Embryonic facial prominence (tissue), 1 donor: ENCODE measurements around the gene STEAP4.
"Not testable (repeated sequence)": the region's sequence is repeated elsewhere in the genome, so short reads cannot be mapped to it uniquely, and the experiment has no call there.

Experiments
- DNase-seq: peaks from one replicate; pipeline ENCODE4 v3.0.0-alpha.2; 2016; ENCODE audit errors: extremely low spot score

Gene STEAP4

DNA sequence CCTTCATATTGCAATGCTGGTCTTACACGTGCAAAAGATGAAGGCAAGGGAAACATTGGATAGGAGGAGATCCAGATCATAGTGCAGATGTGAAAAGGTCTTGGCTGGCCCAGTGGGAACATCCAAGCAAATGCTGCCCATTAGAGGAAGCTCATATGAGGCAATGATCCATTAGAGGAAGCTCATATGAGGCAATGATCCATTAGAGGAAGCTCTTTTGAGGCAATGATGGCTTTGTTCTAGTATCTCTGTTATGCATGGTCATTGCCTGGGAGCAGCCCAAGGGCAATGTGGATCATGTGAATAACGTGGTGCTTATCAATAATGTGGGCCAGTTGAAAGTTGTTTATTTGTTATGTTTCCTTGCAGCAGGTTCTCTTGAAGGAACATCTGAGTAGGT lies 37.8 kb downstream of the STEAP4 start:
- no peak for DNase-seq

DNA sequence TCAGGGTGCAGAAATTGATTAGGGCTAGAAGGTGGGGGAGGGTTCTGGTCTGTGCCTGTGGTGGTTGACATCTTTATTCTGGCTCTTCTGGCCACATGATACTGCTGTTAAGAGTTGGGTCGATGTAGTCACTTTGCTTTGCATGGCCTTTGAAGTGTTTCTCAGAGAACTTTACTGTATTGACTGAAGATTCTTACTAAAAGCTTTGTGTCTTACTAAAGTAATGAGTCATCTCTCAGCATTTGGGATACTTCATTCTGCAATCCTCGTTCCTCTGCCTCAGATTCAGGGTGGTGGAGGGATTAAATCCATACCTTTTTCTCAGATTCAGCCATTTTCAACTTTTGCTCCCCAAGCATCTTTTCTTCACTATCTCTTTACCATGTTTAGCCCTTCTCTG lies 38.6 kb downstream of the STEAP4 start:
- no peak for DNase-seq

DNA sequence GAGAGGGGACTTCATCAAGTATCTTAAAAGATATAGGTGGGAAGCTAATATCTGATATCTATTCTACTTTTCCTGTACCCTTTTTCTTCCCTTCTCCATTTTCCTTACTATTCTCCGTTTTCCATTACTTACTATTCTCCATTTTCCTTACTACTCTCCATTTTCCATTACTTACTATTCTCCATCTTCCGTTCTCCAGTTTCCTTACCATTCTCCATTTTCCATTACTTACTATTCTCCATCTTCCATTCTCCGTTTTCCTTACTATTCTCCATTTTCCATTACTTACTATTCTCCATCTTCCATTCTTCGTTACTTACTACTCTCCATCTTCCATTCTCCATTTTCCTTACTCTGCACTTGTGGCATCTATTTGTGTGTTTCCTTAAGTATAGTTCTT lies 39.3 kb downstream of the STEAP4 start:
- no peak for DNase-seq

DNA sequence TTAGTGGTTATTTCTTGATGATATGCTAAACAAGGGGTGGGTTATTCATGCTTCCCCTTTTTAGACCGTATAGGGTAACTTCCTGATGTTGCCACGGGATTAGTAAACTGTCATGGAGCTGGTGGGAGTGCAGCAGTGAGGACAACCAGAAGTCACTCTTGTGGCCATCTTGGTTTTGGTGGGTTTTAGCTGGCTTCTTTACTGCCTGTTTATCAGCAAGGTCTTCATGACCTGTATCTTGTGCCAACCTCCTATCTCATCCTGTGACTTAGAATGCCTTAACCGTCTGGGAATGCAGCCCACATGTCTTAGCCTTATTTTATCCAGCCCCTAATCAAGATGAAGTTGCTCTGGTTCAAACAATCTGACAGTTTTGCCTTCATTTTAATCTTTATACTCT lies 41.7 kb downstream of the STEAP4 start:
- not testable (repeated sequence) for DNase-seq

DNA sequence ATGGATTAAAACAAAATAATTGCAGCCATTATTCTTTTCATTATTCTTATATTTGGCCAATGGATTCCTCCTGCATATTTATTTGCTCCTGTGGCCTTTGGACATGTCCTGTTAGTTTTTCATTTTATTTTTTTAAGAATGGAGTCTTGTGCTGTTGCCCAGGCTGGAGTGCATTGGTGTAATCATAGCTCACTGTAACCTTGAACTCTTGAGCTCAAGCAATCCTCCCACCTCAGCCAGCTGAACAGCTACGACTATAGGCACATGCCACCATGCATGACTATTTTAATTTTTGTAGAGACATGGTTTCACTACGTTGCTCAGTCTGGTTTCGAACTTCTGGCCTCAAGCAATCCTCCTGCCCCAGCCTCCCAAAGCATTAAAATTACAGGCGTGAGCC lies 44.1 kb downstream of the STEAP4 start:
- DNase-seq = no peak

DNA sequence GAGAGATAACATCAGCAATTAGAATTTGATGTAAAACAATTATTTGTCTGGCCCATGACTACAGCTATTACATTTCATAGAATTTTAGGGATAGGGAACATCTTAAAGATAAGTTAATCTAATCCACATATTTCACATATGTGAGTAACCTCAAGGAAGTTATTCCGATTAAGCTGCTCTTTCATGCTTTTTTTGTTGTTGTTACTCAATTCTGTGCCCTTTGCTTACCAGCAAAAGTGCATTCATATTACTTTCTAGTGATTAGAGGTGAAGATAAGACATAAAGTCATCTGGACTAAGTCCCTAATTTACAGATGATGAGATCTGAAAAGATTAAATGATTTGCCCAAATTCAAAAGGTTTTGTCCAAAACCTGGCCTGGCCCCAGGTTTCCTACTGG lies 46.0 kb downstream of the STEAP4 start:
- no peak for DNase-seq

DNA sequence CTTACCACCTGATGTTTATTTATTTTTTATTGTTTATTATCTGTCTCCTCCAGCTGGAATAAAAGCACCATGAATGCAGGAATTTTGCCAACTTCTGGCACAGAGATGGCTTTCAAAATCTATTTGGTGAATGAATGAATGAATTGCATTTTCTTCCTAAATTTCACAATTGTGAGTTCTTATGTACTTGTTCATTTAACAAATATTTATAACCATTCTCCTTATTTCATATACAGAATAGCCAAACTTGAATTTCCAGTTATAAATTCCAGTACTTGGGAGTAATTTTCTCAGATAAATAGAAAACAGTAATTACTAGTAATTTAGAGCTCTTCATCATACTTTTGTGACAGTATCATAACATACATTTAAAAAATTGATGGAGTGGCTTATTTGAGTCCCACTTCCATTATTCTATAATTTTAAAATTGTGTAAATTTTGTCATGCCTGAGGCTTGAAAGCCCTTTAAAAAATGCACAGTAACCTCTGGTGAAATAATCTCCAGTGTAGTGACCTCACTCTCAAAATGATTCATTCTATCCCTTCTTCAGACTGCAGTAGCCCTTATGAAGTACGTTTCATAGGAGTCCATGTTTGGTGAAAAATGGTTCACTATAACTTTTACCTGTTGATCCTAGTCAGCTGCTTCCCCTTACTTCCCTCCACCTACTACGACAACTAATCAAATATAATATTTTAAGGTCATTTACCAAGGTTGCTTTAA lies 46.9 kb downstream of the STEAP4 start:
- DNase-seq = no peak

DNA sequence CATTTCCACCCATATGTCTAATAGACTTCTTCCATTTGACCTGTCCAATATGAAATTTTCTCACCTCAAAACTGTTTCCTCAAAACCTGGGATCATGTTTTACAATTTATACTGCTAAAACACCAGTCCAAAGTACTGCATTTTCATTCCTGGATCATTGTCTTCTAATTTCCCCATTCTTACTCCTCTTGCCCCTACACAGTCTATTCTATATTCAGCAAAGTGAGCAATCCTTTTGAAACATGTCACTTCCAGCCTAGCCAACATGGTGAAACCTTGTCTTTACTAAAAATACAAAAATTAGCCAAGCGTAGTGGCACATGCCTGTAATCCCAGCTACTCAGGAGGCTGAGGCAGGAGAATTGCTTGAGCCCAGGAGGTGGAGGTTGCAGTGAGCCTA lies 48.4 kb downstream of the STEAP4 start:
- DNase-seq = not testable (repeated sequence)

DNA sequence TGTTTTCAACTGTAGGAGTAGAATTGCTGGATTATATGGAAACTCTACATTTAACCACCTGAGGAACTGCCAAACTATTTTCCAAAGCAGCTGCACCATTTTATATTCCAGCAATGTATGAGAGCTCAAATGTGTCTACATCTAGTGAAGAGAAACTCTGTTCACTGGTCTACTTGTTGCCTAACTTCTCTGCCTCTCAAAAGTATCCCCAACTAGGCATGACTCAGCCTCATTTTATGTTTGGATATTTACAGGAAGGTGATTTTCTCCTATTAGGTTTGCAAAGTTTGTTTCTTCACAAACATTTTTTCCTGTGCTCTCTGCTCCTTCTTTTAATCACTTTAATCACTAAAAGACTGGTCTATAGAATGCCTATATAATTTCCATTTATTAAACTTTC lies 49.8 kb downstream of the STEAP4 start:
- no peak for DNase-seq

DNA sequence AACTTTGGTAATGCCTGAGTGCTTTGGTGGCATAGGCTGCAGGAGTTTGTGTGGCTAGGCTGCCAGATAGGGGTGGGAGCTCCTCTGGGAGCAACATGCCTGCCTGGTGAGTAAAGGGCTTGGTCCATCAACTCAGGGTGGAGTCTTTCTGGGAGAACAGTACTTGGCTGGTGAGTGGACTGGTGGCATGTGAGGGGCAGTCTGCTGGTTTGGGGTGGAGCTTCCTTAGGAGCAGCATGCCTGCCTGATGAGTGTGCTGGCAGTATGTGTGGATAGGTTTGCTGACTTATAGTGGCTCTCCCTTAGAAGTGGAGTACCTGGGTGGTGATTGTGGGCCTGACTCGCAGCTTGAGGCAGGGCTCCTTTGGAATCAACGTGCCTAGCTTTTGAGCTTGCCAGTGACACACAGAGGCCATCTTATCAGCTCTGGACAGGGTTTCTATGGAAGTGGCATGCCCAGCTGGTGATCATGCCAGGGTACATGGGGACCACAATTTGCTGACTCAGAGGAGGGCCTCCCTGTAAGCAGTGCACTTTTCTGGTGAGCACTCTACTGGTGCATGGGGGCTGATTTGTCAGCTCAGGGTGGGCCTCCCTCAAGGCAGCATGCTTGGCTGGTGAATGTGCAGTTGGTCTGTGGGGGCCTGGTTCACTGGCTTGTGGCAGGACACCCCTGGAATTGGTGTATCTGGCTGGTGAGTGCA lies 51.8 kb downstream of the STEAP4 start:
- DNase-seq = no peak

DNA sequence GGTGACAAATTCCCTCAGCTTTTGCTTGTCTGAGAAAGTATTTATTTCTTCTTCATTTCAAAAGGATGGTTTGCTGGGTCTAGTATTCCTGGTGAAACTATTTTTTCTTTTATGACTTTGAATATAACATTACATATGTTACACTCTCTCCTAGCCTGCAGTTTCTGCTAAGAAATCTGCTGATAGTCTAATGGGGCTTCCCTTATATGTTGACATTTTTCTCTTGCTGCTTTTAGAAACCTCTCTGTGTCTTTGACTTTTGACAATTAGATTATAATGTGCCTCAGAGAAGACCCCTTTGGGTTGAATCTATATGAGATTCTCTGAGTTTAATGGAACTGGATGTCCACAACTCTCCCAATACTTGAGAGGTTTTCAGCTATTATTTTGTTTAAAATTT lies 53.1 kb downstream of the STEAP4 start:
- DNase-seq = no peak

DNA sequence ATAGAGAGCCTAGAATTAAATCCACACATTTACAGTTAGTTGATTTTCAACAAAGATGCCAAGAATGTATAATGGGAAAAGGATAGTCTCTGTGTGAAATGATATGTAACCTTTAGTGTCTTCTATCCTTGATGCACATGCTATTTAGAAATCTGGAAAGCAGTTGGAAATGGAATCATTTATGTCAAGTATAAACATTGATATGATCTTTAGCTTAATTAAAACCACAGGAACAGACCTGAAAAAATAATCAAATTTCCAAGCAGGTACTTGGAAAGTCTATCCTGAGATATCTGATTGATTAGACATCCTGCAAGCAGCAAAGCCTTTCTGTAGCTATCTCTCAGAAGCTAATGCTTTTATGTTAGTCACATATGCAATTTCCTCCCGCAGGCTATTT lies 62.4 kb downstream of the STEAP4 start:
- no peak for DNase-seq

DNA sequence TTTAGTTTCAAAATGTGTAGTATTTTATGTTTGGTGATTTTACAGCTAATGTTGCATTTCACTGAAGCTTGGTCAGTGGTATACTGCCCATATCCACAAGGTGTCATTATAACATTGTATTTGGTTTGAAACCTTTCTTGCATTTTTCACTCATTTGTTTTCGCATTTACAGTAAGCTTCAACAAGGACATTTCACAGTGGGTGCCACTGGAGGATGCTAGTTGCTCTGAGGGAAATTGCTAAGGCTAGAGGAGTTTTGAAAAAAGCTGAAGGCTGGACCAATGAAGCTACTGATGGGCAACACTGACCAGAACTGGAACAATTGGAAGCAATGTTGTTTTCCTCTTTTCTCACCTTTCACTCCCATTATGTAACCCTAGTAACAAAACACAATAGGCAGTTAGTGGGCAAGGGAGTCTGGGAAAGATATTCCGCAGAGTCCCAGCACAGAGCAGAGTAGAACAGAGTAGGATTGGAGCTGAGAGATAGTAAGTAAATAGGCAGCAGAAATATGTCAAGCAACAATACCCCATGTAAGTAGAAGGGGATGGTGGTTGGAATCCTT lies 63.3 kb downstream of the STEAP4 start:
- peak; percentile 43 for DNase-seq

DNA sequence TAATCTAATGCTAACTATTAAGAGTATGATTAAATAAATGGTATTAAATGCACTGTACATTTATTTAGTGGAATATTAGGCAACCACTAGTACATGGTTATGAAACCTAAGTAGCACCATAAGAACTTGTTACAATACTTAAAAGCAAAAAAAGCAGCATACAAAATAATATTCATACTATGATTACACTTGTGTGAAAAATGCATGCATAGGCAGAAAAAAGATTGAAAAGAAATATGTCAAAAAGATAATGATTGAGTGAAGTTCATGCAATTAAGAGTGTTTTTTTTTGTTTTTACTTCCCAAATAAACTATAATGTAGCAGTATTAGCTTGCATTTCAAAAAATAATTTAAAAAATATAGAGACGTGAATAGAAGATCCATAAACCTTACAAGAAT lies 66.8 kb downstream of the STEAP4 start:
- no peak for DNase-seq

DNA sequence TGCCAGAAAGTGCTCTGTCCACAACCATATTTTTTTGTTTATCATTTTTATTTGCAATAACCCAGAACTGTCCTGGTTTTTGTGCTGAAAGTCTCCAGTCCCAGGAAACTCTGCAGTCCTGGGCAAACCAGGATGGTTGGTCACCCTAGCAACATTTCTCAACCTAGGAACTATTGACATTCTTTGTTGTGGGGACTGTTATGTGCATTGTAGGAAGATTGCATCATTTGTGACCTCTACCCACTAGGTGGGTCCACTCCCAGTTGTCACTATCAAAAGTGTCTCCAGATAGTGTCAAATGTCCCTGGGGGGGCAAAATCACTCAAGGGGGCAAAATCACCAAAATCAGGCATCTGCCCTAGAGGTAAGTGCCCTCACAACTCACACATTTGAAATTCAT lies 72.9 kb downstream of the STEAP4 start:
- no peak for DNase-seq

DNA sequence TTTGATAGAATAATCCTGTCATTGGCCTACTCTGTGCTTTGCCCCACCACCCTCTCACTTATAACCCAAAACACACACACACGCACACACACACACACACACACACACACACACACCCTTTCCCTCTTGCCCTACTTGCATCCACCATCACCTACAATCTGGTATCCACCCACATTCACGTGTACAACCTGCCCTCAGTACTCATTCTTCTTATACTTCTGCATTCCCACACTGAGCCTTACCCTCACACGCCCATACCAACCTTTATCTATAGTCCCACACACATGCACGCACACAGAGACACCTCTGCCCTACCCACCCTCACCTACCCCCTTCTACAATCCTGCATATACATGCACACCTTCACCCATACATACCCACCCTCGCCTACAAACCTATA lies 76.0 kb downstream of the STEAP4 start:
- no peak for DNase-seq

DNA sequence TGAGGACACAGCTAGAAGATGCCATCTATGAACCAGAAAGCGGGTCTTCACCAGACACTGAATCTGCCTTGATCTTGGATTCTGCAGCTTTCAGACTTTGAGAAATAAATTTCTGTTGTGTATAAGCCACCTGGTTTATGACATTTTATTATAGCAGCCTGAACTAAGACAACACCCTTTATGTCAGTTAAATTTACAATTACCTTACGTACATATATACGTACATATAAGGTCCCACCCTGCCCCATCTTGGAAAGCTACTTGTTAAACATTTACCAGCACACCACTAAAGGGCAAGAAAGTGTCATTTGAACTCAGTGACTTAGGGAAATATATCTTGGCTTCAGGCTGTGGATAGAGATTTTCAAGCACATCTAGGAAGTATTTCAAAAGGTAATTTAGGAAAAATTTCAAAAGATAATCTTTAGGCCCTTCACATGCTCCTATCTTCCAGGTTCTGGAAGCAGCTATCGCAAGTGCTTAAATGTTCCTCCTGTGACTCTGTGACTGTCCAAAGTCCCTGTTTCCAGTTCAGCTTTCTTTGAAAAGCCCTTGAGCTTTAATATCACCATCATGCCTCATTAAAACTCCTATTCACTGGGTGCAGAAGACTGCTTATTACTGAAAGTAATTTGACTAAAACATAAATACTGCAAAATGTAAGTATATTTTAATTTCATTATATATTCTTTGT lies 77.2 kb downstream of the STEAP4 start:
- DNase-seq = no peak

DNA sequence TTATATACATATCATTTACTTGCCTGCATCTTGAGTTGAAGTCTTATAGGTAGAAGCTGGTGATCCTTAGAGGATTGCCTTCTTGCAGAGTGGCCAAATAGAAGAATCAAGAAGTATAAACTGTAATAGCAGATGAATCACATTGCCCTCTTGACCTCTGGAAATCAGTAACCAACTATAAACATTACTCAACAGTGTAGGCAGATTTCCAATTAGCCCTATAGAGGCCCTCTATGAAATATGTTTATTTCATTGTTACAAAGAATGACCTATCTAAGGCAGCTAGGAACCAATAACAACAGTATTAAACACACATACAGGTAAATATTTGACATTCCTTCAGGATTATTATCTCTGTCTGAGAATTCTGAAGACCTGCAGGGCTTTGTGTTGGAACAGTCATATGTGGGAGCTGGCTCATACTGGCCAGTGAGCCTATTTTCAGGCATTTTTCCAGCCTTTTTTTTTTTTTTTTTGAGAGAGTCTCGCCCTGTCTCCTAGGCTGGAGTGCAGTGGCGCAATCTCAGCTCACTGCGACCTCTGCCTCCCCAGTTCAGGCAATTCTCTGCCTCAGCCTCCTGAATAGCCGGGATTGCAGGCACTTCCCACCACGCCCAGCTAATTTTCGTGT lies 79.7 kb downstream of the STEAP4 start:
- no peak for DNase-seq

DNA sequence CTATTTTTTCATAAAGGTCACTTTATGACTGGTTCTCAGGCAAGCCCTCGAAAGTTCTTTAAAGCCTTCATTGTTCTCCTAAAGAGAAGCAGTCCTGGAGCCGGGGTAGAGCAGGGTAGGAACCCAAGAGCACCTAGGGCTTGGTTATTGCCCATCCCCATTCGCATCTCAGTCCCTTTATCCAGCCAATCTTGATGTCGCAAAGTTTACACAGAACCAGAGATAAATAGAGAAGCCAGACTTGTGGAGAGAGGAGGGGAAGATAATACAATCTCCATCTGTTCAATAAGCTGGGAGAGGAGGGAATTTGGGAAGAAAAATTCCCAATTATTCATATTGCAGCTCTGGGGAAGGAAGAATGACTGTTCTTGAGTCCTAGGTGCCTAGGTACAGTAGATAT lies 80.5 kb downstream of the STEAP4 start:
- no peak for DNase-seq

DNA sequence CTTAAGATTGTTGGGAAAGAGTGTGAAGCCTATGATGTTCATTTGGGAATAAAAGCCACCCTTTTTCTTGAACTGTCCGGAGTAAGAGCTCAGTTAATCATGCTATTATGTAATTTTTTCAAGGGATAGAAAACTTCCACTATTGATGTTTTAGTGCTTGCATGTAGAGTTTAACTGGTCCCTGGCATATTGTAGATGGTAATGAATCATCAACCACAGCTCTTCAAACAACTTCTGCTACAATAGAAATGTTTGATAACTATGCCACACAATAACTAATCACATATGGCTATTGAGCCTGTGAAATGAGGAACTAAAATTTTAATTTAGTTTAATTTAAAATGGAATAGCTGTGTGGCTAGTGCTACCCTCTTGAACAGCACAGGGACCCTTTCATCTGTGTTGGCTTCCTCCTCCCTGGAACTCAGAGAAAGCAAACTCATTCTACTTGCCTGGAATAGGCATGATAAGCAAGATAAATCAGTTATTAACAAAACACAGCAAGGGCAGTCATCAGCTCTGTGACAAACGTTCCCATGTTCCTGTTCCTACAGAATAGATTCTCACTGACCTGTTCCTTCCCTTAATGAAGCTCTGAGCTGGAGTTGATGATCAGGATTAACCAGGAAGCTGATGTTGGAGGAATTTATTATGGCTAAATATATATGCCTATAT lies 82.0 kb downstream of the STEAP4 start:
- DNase-seq = no peak

DNA sequence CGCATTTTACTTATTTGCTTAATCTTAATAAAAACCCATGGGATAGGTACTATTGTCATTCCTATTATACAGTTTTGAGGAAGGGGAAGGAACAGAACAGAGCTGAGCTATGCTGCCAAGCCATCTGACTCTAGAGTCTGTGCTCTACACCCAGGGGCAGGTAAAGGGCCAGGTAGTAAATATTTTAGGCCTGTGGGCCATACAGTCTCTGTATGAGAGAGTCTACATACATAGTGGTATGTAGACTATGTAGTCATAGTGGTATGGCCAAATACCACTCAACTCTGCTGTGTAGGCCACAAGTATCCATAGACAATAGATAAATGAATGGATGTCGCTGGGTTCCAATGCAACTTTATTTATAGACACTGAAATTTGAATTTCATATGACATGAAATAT lies 83.4 kb downstream of the STEAP4 start:
- no peak for DNase-seq
